ENCODE results near the gene FOCAD.

Gene FOCAD

DNA sequence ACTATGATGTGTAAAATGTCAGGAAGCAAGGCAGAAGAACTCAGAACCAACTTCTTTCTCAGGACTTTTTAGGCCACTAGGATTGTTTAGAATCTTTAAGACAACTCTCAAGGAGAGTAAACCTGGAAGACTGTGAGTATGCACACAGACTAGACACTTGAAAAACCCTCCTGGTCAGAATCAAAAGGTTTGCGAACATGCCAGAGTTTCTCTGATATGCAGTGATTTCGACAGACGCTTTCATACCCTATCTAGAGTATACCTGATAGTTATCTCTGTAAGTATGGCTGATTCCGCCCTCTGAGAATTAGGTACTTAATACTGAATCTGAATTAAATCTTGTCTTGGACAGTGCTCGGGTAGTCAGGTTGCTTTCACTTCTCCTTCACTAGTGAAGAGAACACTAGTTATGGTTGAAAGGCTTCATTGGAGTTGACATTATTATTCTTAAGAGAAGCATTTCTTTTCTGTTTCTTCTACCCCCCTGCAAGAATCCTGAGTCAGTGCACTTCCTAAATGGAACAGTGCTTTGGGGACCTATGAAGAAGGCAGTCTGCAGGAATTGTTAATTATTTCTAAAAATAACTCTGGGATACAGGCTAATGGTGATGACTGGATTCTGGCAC lies 189.3 kb downstream of the FOCAD start:
- H3K27me3 ChIP-seq (ENCODE audit: control insufficient read depth, insufficient read depth, low read length): no peaks in the 10 kb centered on the region
- no peaks in the 10 kb centered on the region for H3K36me3 ChIP-seq (ENCODE audit: control insufficient read depth, insufficient read depth, low read length)
- no peaks in the 10 kb centered on the region for H3K9me3 ChIP-seq (ENCODE audit: control insufficient read depth, low read length)
- H3K4me1 ChIP-seq (ENCODE audit: control insufficient read depth, insufficient read depth, low read length): no peaks in the 10 kb centered on the region
- no peak overlapping the region for H3K4me3 ChIP-seq (ENCODE audit: low read length)
- no peak overlapping the region for H3K9ac ChIP-seq (ENCODE audit: low read length)

- no peaks in the 10 kb centered on the region for H3K27me3 ChIP-seq (ENCODE audit: control insufficient read depth, insufficient read depth, low read length)
- H3K9me3 ChIP-seq (ENCODE audit: control insufficient read depth, low read length): no peaks in the 10 kb centered on the region
- H3K9ac ChIP-seq (ENCODE audit: low read length): no peak overlapping the region
- no peaks in the 10 kb centered on the region for H3K36me3 ChIP-seq (ENCODE audit: control insufficient read depth, insufficient read depth, low read length)
- H3K4me3 ChIP-seq (ENCODE audit: low read length): no peak overlapping the region
- H3K4me1 ChIP-seq (ENCODE audit: control insufficient read depth, insufficient read depth, low read length): no peaks in the 10 kb centered on the region
Measured at GRCh38 chr9:20880271-20880670, 196.2 kb downstream of the FOCAD start.

DNA sequence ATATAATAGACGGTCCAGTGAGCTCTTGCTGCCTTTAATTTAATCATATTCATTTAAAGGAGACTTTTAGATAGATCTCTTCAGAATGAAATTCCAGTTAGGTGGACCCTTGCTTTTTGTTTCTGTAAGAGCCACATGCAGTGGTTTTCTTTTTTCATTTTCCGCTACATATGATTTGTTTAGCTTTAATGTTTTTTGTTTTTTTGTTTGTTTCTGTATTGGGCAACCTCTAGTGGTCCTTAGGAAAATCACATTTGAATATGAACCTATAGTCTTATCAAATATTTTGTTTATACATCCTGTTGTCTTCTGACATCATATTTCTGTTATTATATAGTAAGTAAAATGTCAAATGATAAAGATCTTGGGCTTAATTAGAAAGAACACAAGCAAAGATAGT lies 196.6 kb downstream of the FOCAD start:
- no peak overlapping the region for H3K9ac ChIP-seq (ENCODE audit: low read length)
- no peak overlapping the region for H3K4me3 ChIP-seq (ENCODE audit: low read length)
- H3K36me3 ChIP-seq (ENCODE audit: control insufficient read depth, insufficient read depth, low read length): no peaks in the 10 kb centered on the region
- no peaks in the 10 kb centered on the region for H3K27me3 ChIP-seq (ENCODE audit: control insufficient read depth, insufficient read depth, low read length)
- H3K4me1 ChIP-seq (ENCODE audit: control insufficient read depth, insufficient read depth, low read length): no peaks in the 10 kb centered on the region
- no peaks in the 10 kb centered on the region for H3K9me3 ChIP-seq (ENCODE audit: control insufficient read depth, low read length)

DNA sequence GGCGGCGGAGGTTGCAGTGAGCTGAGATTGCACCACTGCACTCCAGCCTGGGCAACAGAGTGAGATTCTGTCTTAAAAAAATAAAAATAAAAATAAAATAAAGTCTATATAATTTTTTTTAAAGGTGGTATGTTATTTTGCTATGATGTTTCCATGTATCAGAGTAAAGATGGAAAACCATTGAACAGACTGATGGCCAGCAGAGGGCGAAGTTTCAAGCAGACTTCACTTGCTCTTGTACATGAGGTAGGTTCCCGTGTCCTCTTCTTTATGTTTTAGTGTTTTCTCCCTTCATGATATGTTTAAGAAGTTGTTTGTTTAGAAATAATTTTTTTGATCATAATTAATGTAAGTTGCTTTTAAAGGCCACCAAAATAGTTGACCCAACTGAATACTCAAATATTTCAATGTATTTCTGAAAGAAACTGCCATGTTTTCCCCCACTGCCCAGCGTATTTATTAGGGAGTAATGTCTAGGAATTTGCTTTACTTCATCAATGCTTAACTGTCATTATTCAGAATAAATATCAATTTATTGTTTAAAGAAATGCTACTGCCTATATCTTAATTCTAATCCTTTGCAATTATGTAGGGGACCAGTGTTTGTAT lies 201.0 kb downstream of the FOCAD start:
- no peaks in the 10 kb centered on the region for H3K4me1 ChIP-seq (ENCODE audit: control insufficient read depth, insufficient read depth, low read length)
- H3K27me3 ChIP-seq (ENCODE audit: control insufficient read depth, insufficient read depth, low read length): no peaks in the 10 kb centered on the region
- H3K4me3 ChIP-seq (ENCODE audit: low read length): no peak overlapping the region
- no peaks in the 10 kb centered on the region for H3K9me3 ChIP-seq (ENCODE audit: control insufficient read depth, low read length)
- H3K36me3 ChIP-seq (ENCODE audit: control insufficient read depth, insufficient read depth, low read length): no peaks in the 10 kb centered on the region
- H3K9ac ChIP-seq (ENCODE audit: low read length): no peak overlapping the region

DNA sequence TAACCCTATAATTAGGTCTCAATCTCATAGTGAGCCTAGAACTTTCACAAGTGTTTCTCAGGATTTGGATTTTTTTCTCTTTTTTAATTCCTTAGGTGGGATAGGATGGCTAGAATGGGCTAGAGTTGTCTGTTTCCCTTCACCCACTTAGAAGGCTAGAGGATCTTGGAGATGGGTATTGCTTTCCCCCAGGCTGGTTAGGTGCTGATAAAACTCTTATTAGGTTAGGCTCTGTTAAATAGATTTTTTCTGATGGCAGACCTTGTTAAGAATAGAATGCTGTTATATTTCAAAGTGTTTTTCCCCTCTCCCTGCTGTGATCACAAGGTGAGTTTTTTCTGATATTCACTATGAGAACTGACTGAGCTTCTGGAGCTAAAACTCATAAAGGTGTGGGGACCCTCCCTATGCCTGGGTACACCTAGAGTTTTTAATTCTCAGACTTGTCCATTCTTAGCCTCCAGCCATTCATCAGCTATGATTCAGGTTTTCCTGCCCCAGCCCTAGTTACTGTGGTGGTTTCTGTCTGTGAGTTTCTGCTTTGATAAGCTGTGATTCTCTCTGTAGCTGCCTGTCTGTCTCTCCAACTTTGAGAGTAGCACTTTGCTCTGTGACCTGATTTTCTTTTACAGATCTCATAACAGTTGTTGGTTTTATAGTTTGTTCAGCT lies 215.0 kb downstream of the FOCAD start:
- H3K27me3 ChIP-seq (ENCODE audit: control insufficient read depth, insufficient read depth, low read length): no peaks in the 10 kb centered on the region
- no peaks in the 10 kb centered on the region for H3K36me3 ChIP-seq (ENCODE audit: control insufficient read depth, insufficient read depth, low read length)
- H3K4me3 ChIP-seq (ENCODE audit: low read length): no peak overlapping the region
- H3K4me1 ChIP-seq (ENCODE audit: control insufficient read depth, insufficient read depth, low read length): no peaks in the 10 kb centered on the region
- H3K9me3 ChIP-seq (ENCODE audit: control insufficient read depth, low read length): no peaks in the 10 kb centered on the region
- H3K9ac ChIP-seq (ENCODE audit: low read length): no peak overlapping the region

GRCh38 chr9:20903212-20903611 lies 219.2 kb downstream of the FOCAD start:
- H3K4me3 ChIP-seq (ENCODE audit: low read length): no peak overlapping the region
- no peaks in the 10 kb centered on the region for H3K4me1 ChIP-seq (ENCODE audit: control insufficient read depth, insufficient read depth, low read length)
- no peak overlapping the region for H3K9ac ChIP-seq (ENCODE audit: low read length)
- H3K9me3 ChIP-seq (ENCODE audit: control insufficient read depth, low read length): no peaks in the 10 kb centered on the region
- no peaks in the 10 kb centered on the region for H3K27me3 ChIP-seq (ENCODE audit: control insufficient read depth, insufficient read depth, low read length)
- H3K36me3 ChIP-seq (ENCODE audit: control insufficient read depth, insufficient read depth, low read length): no peaks in the 10 kb centered on the region

DNA sequence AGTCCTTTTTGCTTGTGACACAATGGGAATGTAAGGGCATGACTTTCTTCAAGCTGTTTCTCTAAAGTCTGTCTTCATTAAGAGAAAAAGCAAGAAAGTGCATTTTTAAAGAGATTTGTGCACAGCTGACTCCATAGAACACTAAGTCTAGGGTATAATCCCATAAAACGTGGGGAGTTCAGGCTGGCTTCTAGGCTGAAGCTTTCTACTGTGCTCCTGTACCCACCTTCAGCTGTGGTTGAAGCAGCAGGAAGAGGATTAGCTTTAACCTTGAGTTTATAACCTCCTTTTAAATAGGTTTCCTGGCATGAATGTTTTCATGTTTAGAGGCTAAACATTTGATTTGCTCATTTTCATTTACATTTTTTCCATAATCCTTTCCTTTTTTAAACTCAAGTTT lies 220.9 kb downstream of the FOCAD start:
- Histone ChIP-seq H3K4me1 (ENCODE audit: control insufficient read depth, insufficient read depth, low read length) (no peaks in the 10 kb centered on the region), H3K9ac (ENCODE audit: low read length) (no peak overlapping the region), H3K9me3 (ENCODE audit: control insufficient read depth, low read length) (no peaks in the 10 kb centered on the region), H3K4me3 (ENCODE audit: low read length) (no peak overlapping the region), H3K36me3 (ENCODE audit: control insufficient read depth, insufficient read depth, low read length) (no peaks in the 10 kb centered on the region), H3K27me3 (ENCODE audit: control insufficient read depth, insufficient read depth, low read length) (no peaks in the 10 kb centered on the region)

GRCh38 chr9:20906326-20906725 lies 222.3 kb downstream of the FOCAD start:
- Histone ChIP-seq H3K4me1 (ENCODE audit: control insufficient read depth, insufficient read depth, low read length) (no peaks in the 10 kb centered on the region), H3K4me3 (ENCODE audit: low read length) (no peak overlapping the region), H3K36me3 (ENCODE audit: control insufficient read depth, insufficient read depth, low read length) (no peaks in the 10 kb centered on the region), H3K9me3 (ENCODE audit: control insufficient read depth, low read length) (no peaks in the 10 kb centered on the region), H3K27me3 (ENCODE audit: control insufficient read depth, insufficient read depth, low read length) (no peaks in the 10 kb centered on the region), H3K9ac (ENCODE audit: low read length) (no peak overlapping the region)

DNA sequence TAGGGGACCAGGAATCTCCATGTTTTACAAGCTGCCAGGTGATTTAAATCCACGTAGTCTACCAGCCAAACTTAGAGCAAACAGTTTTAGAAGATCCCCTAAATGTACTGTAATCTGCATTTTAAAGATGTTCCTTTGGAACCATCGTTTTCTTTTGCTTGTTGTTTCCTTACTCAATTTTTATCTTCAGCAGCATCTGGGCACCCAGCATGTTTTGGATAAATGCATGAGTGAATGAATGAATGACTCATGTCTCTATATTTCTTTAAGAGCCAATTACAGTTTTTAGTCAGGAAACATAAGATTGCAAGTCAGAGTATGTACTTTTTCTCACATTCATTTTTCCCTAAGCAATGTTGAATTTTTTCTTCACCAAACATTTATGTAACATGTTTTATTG lies 224.4 kb downstream of the FOCAD start:
- H3K9me3 ChIP-seq (ENCODE audit: control insufficient read depth, low read length): no peaks in the 10 kb centered on the region
- H3K27me3 ChIP-seq (ENCODE audit: control insufficient read depth, insufficient read depth, low read length): no peaks in the 10 kb centered on the region
- no peaks in the 10 kb centered on the region for H3K36me3 ChIP-seq (ENCODE audit: control insufficient read depth, insufficient read depth, low read length)
- no peak overlapping the region for H3K4me3 ChIP-seq (ENCODE audit: low read length)
- H3K9ac ChIP-seq (ENCODE audit: low read length): no peak overlapping the region
- H3K4me1 ChIP-seq (ENCODE audit: control insufficient read depth, insufficient read depth, low read length): no peaks in the 10 kb centered on the region

DNA sequence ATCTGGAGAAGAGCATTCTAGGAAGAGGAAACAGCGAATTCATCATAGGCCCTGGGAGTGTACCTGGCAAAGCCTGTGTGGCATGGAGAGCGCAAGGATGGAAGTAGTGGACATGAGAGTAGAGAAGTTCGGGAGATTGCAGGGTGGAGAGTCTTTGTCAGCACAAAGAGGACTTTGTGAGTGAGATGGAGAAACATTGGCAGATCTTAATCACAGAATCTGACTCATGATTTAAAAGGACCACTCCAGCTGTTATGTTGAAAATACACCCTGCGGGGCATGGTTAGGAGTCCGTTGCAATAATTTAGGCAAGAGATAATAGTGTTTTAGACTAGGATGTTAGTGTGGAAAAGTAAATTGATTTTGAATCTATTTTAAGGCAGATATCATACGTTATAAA lies 230.5 kb downstream of the FOCAD start:
- Histone ChIP-seq H3K27me3 (ENCODE audit: control insufficient read depth, insufficient read depth, low read length) (no peaks in the 10 kb centered on the region), H3K9ac (ENCODE audit: low read length) (no peak overlapping the region), H3K4me1 (ENCODE audit: control insufficient read depth, insufficient read depth, low read length) (no peaks in the 10 kb centered on the region), H3K9me3 (ENCODE audit: control insufficient read depth, low read length) (no peaks in the 10 kb centered on the region), H3K36me3 (ENCODE audit: control insufficient read depth, insufficient read depth, low read length) (no peaks in the 10 kb centered on the region), H3K4me3 (ENCODE audit: low read length) (no peak overlapping the region)

- H3K9ac ChIP-seq (ENCODE audit: low read length): no peak overlapping the region
- H3K4me3 ChIP-seq (ENCODE audit: low read length): no peak overlapping the region
- H3K27me3 ChIP-seq (ENCODE audit: control insufficient read depth, insufficient read depth, low read length): no peaks in the 10 kb centered on the region
- no peaks in the 10 kb centered on the region for H3K36me3 ChIP-seq (ENCODE audit: control insufficient read depth, insufficient read depth, low read length)
- no peaks in the 10 kb centered on the region for H3K9me3 ChIP-seq (ENCODE audit: control insufficient read depth, low read length)
- H3K4me1 ChIP-seq (ENCODE audit: control insufficient read depth, insufficient read depth, low read length): no peaks in the 10 kb centered on the region
Measured at GRCh38 chr9:20921362-20921761, 237.3 kb downstream of the FOCAD start.

DNA sequence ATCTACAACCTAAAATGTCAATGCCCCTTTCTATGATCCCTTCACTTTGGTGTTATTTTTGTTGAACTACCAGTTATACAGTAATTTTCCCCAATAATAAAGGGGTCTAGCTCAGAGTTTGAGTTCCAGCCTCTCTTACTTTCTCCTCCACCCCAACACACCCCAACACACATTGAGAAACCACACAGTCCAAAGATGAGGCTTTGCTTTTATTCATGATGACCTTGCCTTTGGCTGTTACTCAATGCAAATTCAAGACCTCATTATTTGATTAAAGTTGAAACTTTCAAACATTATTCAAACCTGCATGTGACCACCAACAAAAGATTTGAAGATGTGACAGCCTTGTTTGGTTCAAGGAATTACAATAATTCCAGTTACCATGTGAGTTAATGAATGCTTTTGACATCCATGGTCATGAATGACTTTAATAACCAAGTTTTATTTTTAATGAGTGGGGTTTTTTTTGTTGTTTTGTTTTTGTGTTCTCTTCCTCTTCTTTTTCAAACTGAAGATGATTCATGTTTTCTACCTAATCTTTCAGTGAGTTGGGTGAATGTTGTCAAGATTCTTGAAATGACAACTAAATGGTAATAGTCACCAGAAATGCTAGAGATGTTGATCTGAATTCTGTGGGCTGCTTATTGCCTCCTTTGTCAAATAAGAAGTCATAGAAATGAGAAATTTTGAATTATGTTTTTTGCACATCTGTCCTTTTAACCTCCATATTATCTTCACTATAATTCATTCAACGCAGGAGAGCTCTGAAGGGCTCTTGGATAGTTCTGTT lies 241.4 kb downstream of the FOCAD start:
- no peaks in the 10 kb centered on the region for H3K4me1 ChIP-seq (ENCODE audit: control insufficient read depth, insufficient read depth, low read length)
- no peaks in the 10 kb centered on the region for H3K36me3 ChIP-seq (ENCODE audit: control insufficient read depth, insufficient read depth, low read length)
- H3K4me3 ChIP-seq (ENCODE audit: low read length): no peak overlapping the region
- H3K9me3 ChIP-seq (ENCODE audit: control insufficient read depth, low read length): no peaks in the 10 kb centered on the region
- H3K9ac ChIP-seq (ENCODE audit: low read length): no peak overlapping the region
- H3K27me3 ChIP-seq (ENCODE audit: control insufficient read depth, insufficient read depth, low read length): no peaks in the 10 kb centered on the region

Measured in mucosa of stomach (tissue), 1 donor.